SK-N-SH (cell line): ENCODE measurements around the gene OPN1LW.
"Not testable (repeated sequence)": the region's sequence is repeated elsewhere in the genome, so short reads cannot be mapped to it uniquely, and the experiment has no call there.

ENCODE experiments used
- EP300 ChIP-seq, 2 experiments: IDR thresholded peaks; 2 replicates each; pipeline versions ENCODE4 v1.4.0 to v1.6.1; 2012; ENCODE audit warnings: borderline replicate concordance in 1 of 2, low read depth in 1 of 2, low read length in 1 of 2
- GATA2 ChIP-seq: sonication (generic); formaldehyde crosslinking; IDR thresholded peaks from 2 replicates; pipeline ENCODE4 v1.5.0; 2020; ENCODE audit warnings: mild to moderate bottlenecking, missing genetic modification reagents
- PBX3 ChIP-seq: IDR thresholded peaks from 2 replicates; pipeline ENCODE4; 2012
- POLR2AphosphoS5 ChIP-seq: IDR thresholded peaks from 2 replicates; pipeline ENCODE4 v1.6.1; 2012; ENCODE audit warnings: low read depth, low read length
- RAD21 ChIP-seq: IDR thresholded peaks from 2 replicates; pipeline ENCODE4 v1.6.1; 2012; ENCODE audit warnings: mild to moderate bottlenecking, low read length
- RXRA ChIP-seq: IDR thresholded peaks from 2 replicates; pipeline ENCODE4 v1.4.0; 2012; ENCODE audit warnings: low read depth, mild to moderate bottlenecking, borderline replicate concordance
- SIN3A ChIP-seq: IDR thresholded peaks from 2 replicates; pipeline ENCODE4 v1.6.1; 2012; ENCODE audit warnings: low read depth, mild to moderate bottlenecking, low read length, moderate library complexity, borderline replicate concordance
- SMC3 ChIP-seq: IDR thresholded peaks from 2 replicates; pipeline ENCODE4 v1.6.1; 2012; ENCODE audit warnings: low read depth, low read length, improper control_type of control experiment
- TAF1 ChIP-seq: IDR thresholded peaks from 2 replicates; pipeline ENCODE4 v1.6.1; 2012; ENCODE audit warnings: low read depth, mild to moderate bottlenecking, low read length, moderate library complexity, borderline replicate concordance
- TEAD4 ChIP-seq: IDR thresholded peaks from 2 replicates; pipeline ENCODE4 v1.4.0; 2012; ENCODE audit warnings: mild to moderate bottlenecking, borderline replicate concordance; ENCODE audit not compliant: insufficient read depth
- USF2 ChIP-seq: fragments of 150-350 bp; IDR thresholded peaks from 2 replicates; pipeline ENCODE4 v1.6.1; 2017; ENCODE audit warnings: antibody characterized with exemption, low read length, low read depth, borderline replicate concordance
- YY1 ChIP-seq: IDR thresholded peaks from 2 replicates; pipeline ENCODE4 v1.4.0; 2012; ENCODE audit warnings: low read depth, mild to moderate bottlenecking
- TF ChIP-seq, protein P1 (sequence below): fragments of 200-600 bp; sonication (generic); IDR thresholded peaks from 2 replicates; pipeline ENCODE4 v1.6.1; 2017; ENCODE audit warnings: antibody characterized with exemption, mild to moderate bottlenecking, moderate library complexity
- TF ChIP-seq, protein P2 (sequence below): IDR thresholded peaks from 2 replicates; pipeline ENCODE4 v1.4.0; 2012; ENCODE audit warnings: low read depth

DNA sequence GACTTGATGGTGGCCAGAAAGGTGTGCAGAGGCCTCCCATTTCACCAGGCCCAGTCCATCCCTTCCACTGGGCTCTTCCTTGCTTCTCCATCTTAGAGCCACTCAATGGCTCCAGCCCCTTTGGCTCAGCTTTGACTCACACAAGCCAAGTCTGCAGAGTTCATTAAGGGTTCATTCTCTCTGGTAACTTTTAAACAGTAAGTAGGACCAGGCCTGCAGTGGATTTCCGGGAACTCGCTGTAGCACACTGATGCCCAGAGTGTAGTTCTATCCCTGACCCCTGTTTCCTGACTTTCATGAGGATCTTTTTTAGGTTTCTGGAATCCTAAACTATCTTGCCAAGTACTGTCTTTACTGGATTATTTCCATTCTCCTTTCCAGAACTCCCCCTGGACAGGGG lies 13.2 kb downstream of the OPN1LW start:
- not testable (repeated sequence) for TF ChIP-seq PBX3; SMC3; RAD21; EP300 (IDR thresholded peaks at IDR 0.05; ENCODE audit: borderline replicate concordance in 1 of 2, low read depth in 1 of 2, low read length in 1 of 2); SIN3A; GATA2 (CRISPR knock-in tag); POLR2AphosphoS5; USF2; YY1; TEAD4; TAF1; RXRA
- TF ChIP-seq, protein P1, sequence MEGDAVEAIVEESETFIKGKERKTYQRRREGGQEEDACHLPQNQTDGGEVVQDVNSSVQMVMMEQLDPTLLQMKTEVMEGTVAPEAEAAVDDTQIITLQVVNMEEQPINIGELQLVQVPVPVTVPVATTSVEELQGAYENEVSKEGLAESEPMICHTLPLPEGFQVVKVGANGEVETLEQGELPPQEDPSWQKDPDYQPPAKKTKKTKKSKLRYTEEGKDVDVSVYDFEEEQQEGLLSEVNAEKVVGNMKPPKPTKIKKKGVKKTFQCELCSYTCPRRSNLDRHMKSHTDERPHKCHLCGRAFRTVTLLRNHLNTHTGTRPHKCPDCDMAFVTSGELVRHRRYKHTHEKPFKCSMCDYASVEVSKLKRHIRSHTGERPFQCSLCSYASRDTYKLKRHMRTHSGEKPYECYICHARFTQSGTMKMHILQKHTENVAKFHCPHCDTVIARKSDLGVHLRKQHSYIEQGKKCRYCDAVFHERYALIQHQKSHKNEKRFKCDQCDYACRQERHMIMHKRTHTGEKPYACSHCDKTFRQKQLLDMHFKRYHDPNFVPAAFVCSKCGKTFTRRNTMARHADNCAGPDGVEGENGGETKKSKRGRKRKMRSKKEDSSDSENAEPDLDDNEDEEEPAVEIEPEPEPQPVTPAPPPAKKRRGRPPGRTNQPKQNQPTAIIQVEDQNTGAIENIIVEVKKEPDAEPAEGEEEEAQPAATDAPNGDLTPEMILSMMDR: not testable (repeated sequence)
- TF ChIP-seq, protein P2, sequence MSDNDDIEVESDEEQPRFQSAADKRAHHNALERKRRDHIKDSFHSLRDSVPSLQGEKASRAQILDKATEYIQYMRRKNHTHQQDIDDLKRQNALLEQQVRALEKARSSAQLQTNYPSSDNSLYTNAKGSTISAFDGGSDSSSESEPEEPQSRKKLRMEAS: not testable (repeated sequence)
